ENCODE measurements around the gene LENG9. TPM values are rescaled to one million over a fixed set of nuclear protein-coding genes. Genes with fewer than 3 reads are reported as not detected.

LENG9 gene
- total RNA-seq, 1 donor from 2014 or later: 7.2 TPM

DNA sequence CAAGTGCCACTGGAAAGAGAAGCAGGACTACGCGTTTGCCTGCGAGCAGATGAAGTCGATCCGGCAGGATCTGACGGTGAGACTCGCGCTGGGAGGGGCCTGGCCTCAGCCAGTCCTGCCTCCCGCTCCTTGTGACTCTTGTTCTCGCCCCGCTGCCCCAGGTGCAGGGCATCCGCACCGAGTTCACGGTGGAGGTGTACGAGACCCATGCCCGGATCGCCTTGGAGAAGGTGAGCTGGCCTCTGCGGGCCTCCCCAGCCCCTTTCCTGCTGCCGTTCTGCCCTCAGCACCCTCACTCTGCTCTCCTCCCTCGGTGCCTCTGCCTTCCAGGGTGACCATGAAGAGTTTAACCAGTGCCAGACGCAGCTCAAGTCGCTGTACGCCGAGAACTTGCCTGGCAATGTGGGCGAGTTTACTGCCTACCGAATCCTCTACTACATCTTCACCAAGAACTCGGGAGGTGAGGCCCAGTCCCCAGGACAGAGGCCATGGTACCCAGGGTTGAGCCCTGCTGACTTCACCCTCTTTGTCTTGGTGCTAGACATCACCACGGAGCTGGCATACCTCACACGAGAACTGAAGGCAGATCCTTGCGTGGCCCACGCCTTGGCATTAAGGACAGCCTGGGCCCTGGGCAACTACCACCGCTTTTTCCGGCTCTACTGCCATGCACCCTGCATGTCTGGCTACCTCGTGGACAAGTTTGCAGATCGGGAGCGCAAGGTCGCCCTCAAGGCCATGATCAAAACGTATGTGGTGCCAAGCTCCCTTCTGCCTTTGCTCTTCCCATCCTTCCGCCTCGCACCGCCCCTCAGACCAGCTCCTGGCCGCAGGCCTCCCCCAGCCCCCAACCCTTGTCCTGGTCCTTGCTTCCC lies 5.6 kb downstream of the LENG9 start:
- DNase-seq: no peak
- TF ChIP-seq, protein P1, sequence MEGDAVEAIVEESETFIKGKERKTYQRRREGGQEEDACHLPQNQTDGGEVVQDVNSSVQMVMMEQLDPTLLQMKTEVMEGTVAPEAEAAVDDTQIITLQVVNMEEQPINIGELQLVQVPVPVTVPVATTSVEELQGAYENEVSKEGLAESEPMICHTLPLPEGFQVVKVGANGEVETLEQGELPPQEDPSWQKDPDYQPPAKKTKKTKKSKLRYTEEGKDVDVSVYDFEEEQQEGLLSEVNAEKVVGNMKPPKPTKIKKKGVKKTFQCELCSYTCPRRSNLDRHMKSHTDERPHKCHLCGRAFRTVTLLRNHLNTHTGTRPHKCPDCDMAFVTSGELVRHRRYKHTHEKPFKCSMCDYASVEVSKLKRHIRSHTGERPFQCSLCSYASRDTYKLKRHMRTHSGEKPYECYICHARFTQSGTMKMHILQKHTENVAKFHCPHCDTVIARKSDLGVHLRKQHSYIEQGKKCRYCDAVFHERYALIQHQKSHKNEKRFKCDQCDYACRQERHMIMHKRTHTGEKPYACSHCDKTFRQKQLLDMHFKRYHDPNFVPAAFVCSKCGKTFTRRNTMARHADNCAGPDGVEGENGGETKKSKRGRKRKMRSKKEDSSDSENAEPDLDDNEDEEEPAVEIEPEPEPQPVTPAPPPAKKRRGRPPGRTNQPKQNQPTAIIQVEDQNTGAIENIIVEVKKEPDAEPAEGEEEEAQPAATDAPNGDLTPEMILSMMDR (IDR thresholded peaks at IDR 0.05): no peak
- Histone ChIP-seq H3K9me3 (no peaks in the 10 kb centered on the region), H3K27me3 (no peaks in the 10 kb centered on the region), H3K4me3 (no peak overlapping the region), H3K36me3 (peaks cover 90% of the 10 kb centered on the region), H3K4me1 (peaks cover 22% of the 10 kb centered on the region), H3K27ac (no peak overlapping the region)
- intact Hi-C loops (cut with DNase I): no loop called here
- ATAC-seq: no peak

DNA sequence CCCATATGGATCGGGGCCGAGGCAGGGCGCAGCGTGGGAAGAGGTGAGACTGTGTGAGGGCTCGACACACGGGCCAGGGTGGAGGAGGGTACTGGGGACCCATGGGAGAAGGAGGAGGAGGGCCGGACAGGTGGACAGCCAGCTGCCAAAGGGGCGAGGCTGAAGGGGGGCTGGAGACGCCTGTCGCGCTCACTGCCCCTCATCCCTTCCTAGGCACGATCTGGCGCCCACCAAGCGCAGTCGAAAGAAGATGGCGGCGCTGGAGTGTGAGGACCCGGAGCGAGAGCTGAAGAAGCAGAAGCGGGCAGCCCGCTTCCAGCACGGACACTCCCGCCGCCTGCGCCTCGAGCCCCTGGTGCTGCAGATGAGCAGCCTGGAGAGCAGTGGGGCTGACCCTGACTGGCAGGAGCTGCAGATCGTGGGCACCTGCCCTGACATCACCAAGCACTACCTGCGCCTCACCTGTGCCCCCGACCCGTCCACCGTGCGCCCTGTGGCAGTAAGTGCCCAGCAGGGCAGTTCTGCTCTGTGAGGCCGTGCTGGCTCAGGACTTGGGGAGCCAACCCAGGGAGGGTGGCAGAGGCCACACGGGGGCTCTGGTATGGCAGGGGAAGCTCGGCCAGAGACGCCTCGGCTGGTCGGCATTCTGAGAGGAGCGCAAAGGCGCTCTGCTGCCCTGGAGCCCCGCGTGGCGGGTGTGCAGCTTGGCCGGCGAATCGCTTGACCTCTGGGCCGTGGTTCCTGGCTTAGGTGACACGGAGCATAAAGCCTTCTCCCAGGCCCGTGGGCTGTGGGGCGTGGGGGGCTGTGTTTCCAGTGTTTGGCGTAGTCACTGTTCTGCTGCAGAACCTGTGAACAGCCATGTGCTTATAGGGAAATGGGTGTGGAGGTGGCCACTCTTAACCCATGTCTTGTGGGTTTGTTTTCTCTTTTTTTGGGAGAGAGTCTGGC lies 6.9 kb downstream of the LENG9 start:
- no peak overlapping the region for H3K4me3 ChIP-seq
- intact Hi-C loops (cut with DNase I): no loop called here
- H3K9me3 ChIP-seq: no peaks in the 10 kb centered on the region
- H3K4me1 ChIP-seq: peaks cover 16% of the 10 kb centered on the region
- TF ChIP-seq, protein P1 (IDR thresholded peaks at IDR 0.05): no peak
- no peaks in the 10 kb centered on the region for H3K27me3 ChIP-seq
- peaks cover 96% of the 10 kb centered on the region for H3K36me3 ChIP-seq
- H3K27ac ChIP-seq: no peak overlapping the region
- ATAC-seq (no peak), DNase-seq (no peak)

DNA sequence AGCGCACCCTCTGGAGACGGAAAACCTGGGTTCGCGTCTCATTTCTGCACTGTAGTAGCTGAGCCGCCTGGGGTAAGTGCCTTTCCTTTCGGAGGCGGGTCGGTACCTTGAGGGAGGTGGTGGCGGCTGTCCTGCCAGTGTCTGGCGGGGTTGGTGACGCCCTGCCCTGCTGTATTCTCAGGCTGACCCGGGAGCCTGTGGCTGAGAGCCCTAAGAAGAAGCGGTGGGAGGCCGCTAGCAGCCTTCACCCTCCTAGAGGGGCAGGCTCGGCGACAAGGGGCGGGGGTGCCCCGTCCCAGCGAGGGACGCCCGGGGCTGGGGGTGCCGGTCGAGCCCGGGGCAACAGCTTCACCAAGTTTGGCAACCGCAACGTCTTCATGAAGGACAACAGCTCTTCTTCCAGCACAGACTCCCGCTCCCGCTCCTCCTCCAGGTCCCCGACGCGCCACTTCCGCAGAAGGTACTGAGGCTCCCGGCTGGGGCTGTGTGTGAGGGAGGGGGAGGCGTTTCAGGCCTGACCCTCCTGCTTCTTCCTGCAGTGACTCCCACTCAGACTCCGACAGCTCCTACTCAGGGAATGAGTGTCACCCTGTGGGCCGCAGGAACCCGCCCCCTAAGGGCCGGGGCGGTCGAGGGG lies 7.7 kb downstream of the LENG9 start:
- ATAC-seq (no peak), DNase-seq (no peak)
- Histone ChIP-seq H3K9me3 (no peaks in the 10 kb centered on the region), H3K4me1 (peaks cover 16% of the 10 kb centered on the region), H3K27me3 (no peaks in the 10 kb centered on the region), H3K27ac (no peak overlapping the region), H3K36me3 (peaks cover 99% of the 10 kb centered on the region), H3K4me3 (no peak overlapping the region)
- intact Hi-C loops (cut with DNase I): no loop called here
- TF ChIP-seq, protein P1 (IDR thresholded peaks at IDR 0.05): no peak

DNA sequence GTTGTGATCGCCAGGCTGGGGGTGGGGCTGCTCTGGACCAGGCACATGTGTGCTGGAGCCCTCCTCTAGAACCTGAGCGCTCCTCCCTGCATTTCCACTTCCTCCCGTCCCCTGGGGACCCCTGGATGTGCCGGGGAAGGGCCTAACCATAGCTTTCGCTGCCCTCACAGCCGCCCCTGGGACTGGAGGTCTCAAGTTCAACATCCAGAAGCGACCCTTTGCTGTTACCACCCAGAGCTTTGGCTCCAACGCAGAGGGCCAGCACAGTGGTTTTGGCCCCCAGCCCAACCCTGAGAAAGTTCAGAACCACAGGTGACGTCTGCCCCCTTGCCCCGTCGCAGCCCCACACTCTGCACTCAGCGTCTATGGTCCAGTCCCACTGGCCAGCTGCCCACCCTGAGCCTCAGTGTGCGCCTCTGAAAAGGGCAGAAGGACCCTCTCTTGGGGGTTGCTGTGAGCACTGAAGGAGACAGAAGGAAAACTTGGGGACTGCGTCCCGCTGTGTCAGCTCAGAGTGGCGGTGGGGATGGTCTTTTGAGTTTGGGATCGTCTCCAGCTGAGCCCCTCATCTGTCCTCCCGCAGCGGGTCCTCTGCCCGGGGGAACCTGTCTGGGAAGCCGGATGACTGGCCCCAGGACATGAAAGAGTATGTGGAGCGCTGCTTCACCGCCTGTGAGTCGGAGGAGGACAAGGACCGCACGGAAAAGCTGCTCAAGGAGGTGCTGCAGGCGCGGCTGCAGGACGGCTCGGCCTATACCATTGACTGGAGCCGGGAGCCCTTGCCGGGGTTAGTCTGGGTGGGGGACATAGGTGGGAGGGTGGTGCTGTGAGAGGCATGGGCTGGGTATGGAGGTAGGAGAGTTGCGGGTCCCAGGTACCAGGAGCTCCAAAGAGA lies 8.6 kb downstream of the LENG9 start:
- peaks cover 90% of the 10 kb centered on the region for H3K36me3 ChIP-seq
- no peak overlapping the region for H3K4me3 ChIP-seq
- no peak for ATAC-seq
- intact Hi-C loops (cut with DNase I): no loop called here
- no peaks in the 10 kb centered on the region for H3K27me3 ChIP-seq
- H3K4me1 ChIP-seq: peaks cover 25% of the 10 kb centered on the region
- no peaks in the 10 kb centered on the region for H3K9me3 ChIP-seq
- no peak for DNase-seq
- no peak overlapping the region for H3K27ac ChIP-seq
- TF ChIP-seq, protein P1 (IDR thresholded peaks at IDR 0.05): no peak

All from upper lobe of right lung (tissue), 1 donor.